Activated T-cell treated with anti-CD3 and anti-CD28 coated beads, Interleukin-2, amount 50 U/mL, for 72 hours (primary cell): ENCODE data around the gene ANKS1B. TPM values are rescaled to one million over a fixed set of nuclear protein-coding genes. Genes with fewer than 3 reads are reported as not detected.
"Not testable (repeated sequence)": the region's sequence is repeated elsewhere in the genome, so short reads cannot be mapped to it uniquely, and the experiment has no call there.

Experiments used
- ATAC-seq, 2 donors: fragments of 150-1000 bp; cut with Tn5 transposase; replicated peaks in 1 of 2; 2 replicates each; pipeline ENCODE4 v1.10.0; 2021; ENCODE audit warnings: moderate library complexity in 2 of 2, mild to moderate bottlenecking in 1 of 2
- DNase-seq, 2 donors: peaks; one replicate each; pipeline ENCODE4 v3.0.0; 2021 to 2022; ENCODE audit warnings: mixed read lengths in 1 of 2
- H3K27ac Mint-ChIP-seq: one replicate; pipeline ENCODE4 v1.8.0; 2022; ENCODE audit warnings: mild to moderate bottlenecking, moderate library complexity, mixed read lengths
- H3K27me3 Mint-ChIP-seq: one replicate; pipeline ENCODE4 v1.8.0; 2022; ENCODE audit warnings: low read depth, mixed read lengths
- H3K36me3 Mint-ChIP-seq, 2 donors: one replicate each; pipeline ENCODE4 v1.8.0; 2022; ENCODE audit warnings: mixed read lengths in 2 of 2, mild to moderate bottlenecking in 1 of 2; ENCODE audit not compliant: insufficient read depth in 2 of 2
- H3K4me1 Mint-ChIP-seq: one replicate; pipeline ENCODE4 v1.8.0; 2022; ENCODE audit warnings: low read depth, mixed read lengths
- H3K4me3 Mint-ChIP-seq, 2 donors: one replicate each; pipeline ENCODE4 v1.8.0; 2022; ENCODE audit warnings: mild to moderate bottlenecking in 2 of 2, mixed read lengths in 2 of 2, moderate library complexity in 2 of 2
- H3K9me3 Mint-ChIP-seq, 2 donors: one replicate each; pipeline ENCODE4 v1.8.0; 2022; ENCODE audit warnings: mixed read lengths in 2 of 2
- total RNA-seq, 2 donors: library from RNA; stranded (reverse); gene quantifications; one replicate each; pipeline ENCODE4 v1.2.3, GENCODE V29; 2022

Gene ANKS1B
- total RNA-seq, 2 donors from 2014 or later: 0.19 to 0.63 TPM

DNA sequence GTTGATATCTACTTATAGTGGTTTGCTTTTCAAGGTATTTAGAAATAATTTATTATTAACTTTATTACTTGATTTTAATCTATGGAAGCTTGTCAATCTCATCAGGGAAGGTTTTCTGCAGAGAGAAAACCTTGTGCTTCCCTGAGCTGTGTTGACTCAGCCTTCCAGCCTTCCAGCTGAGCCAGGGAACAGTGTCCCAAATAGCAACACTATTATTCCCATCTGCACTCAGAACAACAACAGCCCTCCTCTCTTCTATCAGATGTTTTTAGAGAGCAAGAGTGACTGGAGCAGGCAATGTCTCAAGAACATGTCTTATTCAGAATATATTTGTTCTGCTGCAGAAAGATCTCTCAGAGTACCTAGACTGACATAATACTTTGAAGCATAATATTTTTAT is 727.1 kb downstream of the ANKS1B start:
- no peaks in the 10 kb centered on the region for H3K27me3 Mint-ChIP-seq
- no peak for DNase-seq
- no peaks in the 10 kb centered on the region for H3K4me1 Mint-ChIP-seq
- ATAC-seq: no peak
- H3K9me3 Mint-ChIP-seq: peaks cover 0 to 6% of the 10 kb centered on the region in 2 donors
- peaks cover 0 to 1% of the 10 kb centered on the region in 2 donors for H3K36me3 Mint-ChIP-seq
- H3K4me3 Mint-ChIP-seq: no peak overlapping the region
- H3K27ac Mint-ChIP-seq: no peak overlapping the region

DNA sequence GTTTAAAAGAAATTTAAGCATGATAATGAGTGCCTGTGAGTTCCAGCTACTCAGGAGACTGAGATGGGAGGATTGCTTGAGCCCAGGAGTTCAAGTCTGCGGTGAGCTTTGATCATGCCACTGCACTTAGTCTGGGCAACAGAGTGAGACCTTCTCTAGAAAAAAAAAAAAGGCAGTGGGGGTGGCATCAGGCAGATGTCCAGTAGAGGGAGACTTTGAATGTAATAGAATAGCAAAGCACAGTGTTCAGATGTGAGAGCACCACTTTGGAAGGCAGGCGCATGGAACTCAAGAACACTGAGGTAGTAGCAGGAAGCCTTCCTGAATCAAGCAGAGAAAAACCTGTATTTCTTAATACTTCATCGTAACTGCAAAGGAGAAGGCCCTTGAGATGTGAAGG is 731.7 kb downstream of the ANKS1B start:
- H3K4me1 Mint-ChIP-seq: no peaks in the 10 kb centered on the region
- DNase-seq: no peak
- H3K4me3 Mint-ChIP-seq: no peak overlapping the region
- H3K27me3 Mint-ChIP-seq: no peaks in the 10 kb centered on the region
- H3K36me3 Mint-ChIP-seq: peaks cover 0 to 1% of the 10 kb centered on the region in 2 donors
- H3K9me3 Mint-ChIP-seq: peaks cover 0 to 11% of the 10 kb centered on the region in 2 donors
- H3K27ac Mint-ChIP-seq: no peak overlapping the region
- ATAC-seq: no peak

DNA sequence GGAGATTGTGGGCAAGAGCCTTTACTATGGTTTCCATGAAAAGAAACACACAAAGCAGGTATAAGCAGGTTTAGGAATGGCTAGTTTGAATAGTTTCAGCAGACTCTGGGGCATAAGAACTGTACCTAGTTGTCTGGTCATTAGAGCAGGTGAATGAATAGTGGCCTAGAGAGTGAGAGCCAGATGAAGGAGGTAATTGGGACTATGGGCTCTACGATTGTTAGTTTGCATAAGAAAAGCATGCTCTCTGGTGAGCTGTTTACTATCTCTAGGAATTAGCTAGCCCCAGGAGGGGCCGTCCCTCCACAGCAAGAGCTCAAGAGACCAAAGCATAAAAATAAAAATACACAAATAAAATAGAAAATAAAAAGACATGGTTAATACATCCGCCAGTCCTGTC is 734.6 kb downstream of the ANKS1B start:
- no peak overlapping the region for H3K27ac Mint-ChIP-seq
- no peaks in the 10 kb centered on the region for H3K27me3 Mint-ChIP-seq
- H3K9me3 Mint-ChIP-seq: peaks cover 0 to 11% of the 10 kb centered on the region in 2 donors
- H3K4me1 Mint-ChIP-seq: no peaks in the 10 kb centered on the region
- DNase-seq (no peak), ATAC-seq (no peak)
- H3K36me3 Mint-ChIP-seq: no peaks in the 10 kb centered on the region
- no peak overlapping the region for H3K4me3 Mint-ChIP-seq

DNA sequence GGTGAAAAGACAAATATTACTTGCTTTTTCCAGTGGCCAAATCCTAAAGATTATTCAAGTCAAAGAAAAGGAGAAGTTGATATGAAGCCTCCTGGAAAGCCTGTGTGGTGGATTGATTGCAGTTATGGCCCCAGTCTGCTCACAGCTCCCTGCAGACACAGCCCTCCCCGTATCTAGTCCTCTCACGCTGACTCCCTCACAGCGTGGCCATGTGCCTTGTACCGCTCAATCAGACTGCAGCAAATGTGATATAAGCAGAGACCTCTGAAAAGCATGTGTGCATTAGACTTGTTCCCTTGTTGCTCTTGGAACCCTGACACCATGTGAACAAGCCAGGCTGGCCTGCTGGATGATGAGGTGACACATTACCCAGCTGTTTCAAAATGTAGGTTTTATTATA is 735.2 kb downstream of the ANKS1B start:
- Mint-ChIP-seq H3K9me3 (peaks cover 0 to 11% of the 10 kb centered on the region in 2 donors), H3K27ac (no peak overlapping the region), H3K36me3 (no peaks in the 10 kb centered on the region), H3K4me3 (no peak overlapping the region), H3K4me1 (no peaks in the 10 kb centered on the region), H3K27me3 (no peaks in the 10 kb centered on the region)
- DNase-seq: no peak
- no peak for ATAC-seq

DNA sequence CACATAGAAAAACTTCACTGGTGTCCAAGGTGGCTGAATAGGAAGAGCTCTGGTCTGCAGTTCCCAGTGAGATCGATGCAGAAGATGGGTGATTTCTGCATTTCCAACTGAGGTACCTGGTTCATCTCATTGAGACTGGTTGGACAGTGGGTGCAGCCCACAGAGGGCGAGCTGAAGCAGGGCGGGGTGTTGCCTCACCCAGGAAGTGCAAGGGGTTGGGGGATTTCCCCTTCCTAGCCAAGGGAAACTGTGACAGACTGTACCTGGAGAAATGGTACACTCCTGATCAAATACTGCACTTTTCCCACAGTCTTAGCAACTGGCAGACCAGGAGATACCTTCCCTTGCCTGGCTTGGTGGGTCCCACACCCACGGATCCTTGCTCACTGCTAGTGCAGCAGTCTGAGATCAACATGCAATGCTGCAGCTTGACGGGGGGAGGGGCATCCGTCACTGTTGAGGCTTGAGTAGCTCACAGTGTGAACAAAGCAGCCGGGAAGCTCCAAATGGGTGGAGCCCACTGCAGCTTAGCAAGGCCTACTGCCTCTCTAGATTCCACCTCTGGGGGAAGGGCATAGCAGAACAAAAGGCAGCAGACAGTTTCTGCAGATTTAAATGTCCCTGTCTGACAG is 746.7 kb downstream of the ANKS1B start:
- not testable (repeated sequence) for H3K4me1 Mint-ChIP-seq, ATAC-seq, H3K36me3 Mint-ChIP-seq, H3K27me3 Mint-ChIP-seq, H3K27ac Mint-ChIP-seq, H3K4me3 Mint-ChIP-seq, DNase-seq
- peaks cover 14 to 15% of the 10 kb centered on the region in 2 donors for H3K9me3 Mint-ChIP-seq

DNA sequence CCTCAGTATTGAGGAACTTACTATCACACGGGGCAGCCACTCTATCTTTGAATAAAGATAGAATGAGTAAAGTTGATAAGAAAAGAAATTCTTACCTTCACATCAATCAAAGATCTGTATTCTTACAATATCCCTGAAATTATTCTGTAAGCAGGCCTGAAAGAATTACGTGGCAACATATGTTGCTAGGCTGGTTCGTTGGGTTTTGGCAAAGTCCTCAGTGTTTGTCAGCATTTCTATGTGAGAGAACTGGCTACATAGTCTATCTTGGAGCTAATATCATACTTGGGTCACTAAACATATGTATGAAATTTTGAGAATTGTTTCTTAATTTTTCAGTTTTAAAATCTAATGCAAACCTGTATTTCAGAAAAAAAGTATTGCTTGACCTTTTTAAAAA is 749.4 kb downstream of the ANKS1B start:
- Mint-ChIP-seq H3K4me3 (no peak overlapping the region), H3K27me3 (no peaks in the 10 kb centered on the region), H3K27ac (no peak overlapping the region), H3K9me3 (peaks cover 6 to 14% of the 10 kb centered on the region in 2 donors), H3K36me3 (peaks cover 0 to 1% of the 10 kb centered on the region in 2 donors), H3K4me1 (no peaks in the 10 kb centered on the region)
- DNase-seq: no peak
- ATAC-seq: no peak

DNA sequence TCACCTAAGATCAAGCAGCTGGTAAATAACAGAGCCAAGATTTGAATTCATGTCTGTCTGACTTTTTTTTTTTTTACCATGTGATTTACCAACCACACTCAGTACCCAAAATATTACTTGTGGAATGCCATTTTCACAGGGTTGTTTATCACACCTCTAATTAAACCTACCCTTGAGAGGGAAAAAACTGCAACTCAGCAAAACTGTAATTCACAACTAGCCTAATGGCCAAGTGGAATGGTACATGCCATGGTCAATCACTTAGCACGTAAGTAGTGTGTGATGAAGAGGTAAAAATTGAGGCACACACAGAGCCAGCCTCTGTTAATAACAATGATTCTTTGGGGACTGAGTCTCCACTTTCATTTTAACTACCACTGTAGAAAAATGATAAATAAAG is 750.0 kb downstream of the ANKS1B start:
- Mint-ChIP-seq H3K9me3 (peaks cover 2 to 10% of the 10 kb centered on the region in 2 donors), H3K4me3 (no peak overlapping the region), H3K27me3 (no peaks in the 10 kb centered on the region), H3K27ac (no peak overlapping the region), H3K4me1 (no peaks in the 10 kb centered on the region), H3K36me3 (peaks cover 0 to 1% of the 10 kb centered on the region in 2 donors)
- no peak for ATAC-seq
- DNase-seq: no peak

DNA sequence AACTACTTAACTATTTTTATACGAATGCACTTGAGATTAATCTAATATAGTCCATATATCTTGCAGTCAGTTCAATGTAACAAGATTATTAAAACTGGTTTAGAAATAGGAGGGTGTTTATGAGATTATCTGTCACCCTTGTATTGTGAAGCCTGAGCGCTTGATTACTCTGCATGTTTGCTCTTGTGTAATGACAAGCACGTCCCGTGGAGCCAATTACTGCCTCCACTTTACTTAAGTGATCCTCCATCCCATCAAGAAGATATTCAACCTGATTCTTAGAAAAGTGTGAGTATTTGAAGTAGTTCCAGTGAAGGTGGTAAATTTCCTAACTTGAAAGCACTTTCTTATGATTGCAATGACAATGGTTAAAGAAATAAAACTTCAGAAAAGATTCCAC is 752.4 kb downstream of the ANKS1B start:
- ATAC-seq (no peak), DNase-seq (no peak)
- peaks cover 0 to 2% of the 10 kb centered on the region in 2 donors for H3K9me3 Mint-ChIP-seq
- H3K4me3 Mint-ChIP-seq: no peak overlapping the region
- no peak overlapping the region for H3K27ac Mint-ChIP-seq
- no peaks in the 10 kb centered on the region for H3K27me3 Mint-ChIP-seq
- no peaks in the 10 kb centered on the region for H3K36me3 Mint-ChIP-seq
- H3K4me1 Mint-ChIP-seq: no peaks in the 10 kb centered on the region

DNA sequence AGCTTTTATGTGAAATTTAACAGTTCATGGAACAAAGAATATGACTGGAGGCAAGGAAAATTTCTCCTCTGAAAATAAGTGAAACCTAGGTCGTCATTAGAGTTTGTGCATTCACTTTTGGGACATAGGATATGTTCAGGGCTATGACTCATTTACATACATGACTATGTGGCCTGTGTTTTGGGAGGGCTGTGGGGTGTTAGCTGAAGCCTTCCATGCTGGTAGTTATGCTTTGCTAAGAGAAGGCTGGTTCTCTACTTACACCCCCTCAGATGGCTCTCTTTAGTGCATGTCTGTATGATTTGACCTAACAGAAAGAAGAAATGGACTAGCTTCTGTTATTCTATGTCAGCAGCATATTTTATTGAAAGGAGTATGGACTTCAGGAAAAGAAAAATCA is 753.7 kb downstream of the ANKS1B start:
- Mint-ChIP-seq H3K4me1 (no peaks in the 10 kb centered on the region), H3K27ac (no peak overlapping the region), H3K9me3 (no peaks in the 10 kb centered on the region), H3K36me3 (no peaks in the 10 kb centered on the region), H3K4me3 (no peak overlapping the region), H3K27me3 (no peaks in the 10 kb centered on the region)
- DNase-seq (no peak), ATAC-seq (no peak)

DNA sequence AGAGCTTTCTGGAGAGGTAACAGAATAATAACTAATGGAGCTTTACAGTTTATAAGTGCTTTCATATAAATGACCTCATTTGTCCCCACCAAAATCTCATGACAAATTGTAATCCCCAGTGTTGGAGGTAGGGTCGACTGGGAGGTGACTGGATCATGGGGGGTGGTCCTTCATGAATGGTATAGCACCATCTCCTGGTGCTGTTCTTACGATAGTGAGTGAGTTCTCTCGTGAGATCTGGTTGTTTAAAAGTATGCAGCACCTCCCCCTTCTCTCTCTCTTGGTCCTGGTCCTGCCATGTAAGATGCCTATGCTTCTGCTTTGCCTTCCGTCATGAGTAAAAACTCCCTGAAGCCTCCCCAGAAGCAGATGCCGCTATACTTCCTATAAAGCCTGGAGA is 760.5 kb downstream of the ANKS1B start:
- no peak for DNase-seq
- H3K4me1 Mint-ChIP-seq: no peaks in the 10 kb centered on the region
- ATAC-seq: no peak
- peaks cover 0 to 2% of the 10 kb centered on the region in 2 donors for H3K9me3 Mint-ChIP-seq
- H3K36me3 Mint-ChIP-seq: no peaks in the 10 kb centered on the region
- no peaks in the 10 kb centered on the region for H3K27me3 Mint-ChIP-seq
- H3K4me3 Mint-ChIP-seq: no peak overlapping the region
- H3K27ac Mint-ChIP-seq: no peak overlapping the region

DNA sequence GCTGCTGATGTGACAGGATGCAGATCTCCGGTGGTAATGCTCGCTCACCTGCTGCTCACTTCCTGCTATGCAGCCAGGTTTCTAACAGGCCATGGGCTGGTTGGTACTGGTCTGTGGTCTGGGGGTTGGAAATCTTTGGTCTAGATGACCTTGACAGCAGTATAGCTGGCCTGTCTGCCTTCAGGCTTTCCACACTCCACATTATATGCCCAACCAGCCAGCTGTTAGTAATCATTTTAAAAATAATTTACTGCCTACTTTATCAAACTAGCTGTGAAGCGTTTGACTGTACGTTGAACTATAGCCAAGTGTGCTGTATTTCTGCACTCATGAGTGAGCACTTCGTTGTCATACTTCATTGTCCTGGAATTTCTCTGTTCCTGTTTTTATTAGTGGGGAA is 761.2 kb downstream of the ANKS1B start:
- no peak overlapping the region for H3K27ac Mint-ChIP-seq
- H3K36me3 Mint-ChIP-seq: no peaks in the 10 kb centered on the region
- no peaks in the 10 kb centered on the region for H3K27me3 Mint-ChIP-seq
- DNase-seq: no peak
- H3K9me3 Mint-ChIP-seq: peaks cover 0 to 2% of the 10 kb centered on the region in 2 donors
- no peaks in the 10 kb centered on the region for H3K4me1 Mint-ChIP-seq
- no peak for ATAC-seq
- H3K4me3 Mint-ChIP-seq: no peak overlapping the region

DNA sequence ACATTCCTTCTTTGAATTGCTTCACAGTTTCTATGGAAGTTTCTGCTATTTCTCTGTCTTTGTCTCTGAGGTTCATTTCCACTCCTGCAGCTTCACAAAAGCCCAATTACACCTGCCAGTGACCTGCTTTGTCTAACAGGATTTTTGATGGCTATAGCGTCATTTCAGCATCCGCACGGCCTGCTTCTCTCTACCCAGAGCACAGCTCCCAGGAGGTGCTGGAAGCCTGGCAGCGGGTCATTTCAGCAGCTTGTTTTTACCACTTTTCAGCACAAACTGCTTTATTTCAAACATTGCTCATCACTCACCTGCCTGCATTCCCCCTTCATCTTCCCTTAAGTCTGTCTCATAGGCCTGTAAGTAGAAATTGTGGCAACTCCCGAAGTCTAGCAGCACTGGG is 771.7 kb downstream of the ANKS1B start:
- H3K9me3 Mint-ChIP-seq: peaks cover 3% of the 10 kb centered on the region in 2 donors
- no peaks in the 10 kb centered on the region for H3K27me3 Mint-ChIP-seq
- no peaks in the 10 kb centered on the region for H3K4me1 Mint-ChIP-seq
- ATAC-seq (no peak), DNase-seq (no peak)
- H3K4me3 Mint-ChIP-seq: no peak overlapping the region
- no peak overlapping the region for H3K27ac Mint-ChIP-seq
- no peaks in the 10 kb centered on the region for H3K36me3 Mint-ChIP-seq

DNA sequence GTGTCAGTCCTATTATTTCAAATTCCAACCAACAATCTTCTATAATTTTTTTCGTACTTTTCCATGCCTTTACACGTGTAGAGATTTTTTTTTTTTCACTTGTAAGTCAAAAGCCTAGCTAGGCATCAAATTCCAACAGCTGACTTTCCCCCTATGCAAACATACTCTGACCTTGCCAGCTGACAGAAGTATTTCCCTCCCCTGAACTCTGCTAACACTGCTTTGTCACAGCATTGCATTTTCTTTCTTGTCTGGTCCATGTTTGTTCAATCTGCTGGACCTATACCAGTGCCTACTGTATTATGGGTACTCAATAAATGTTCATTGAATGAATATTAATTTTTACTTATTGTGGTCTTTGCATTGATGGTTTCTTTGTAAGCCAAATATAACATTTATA is 772.5 kb downstream of the ANKS1B start:
- no peak overlapping the region for H3K27ac Mint-ChIP-seq
- H3K4me3 Mint-ChIP-seq: no peak overlapping the region
- peaks cover 3% of the 10 kb centered on the region in 2 donors for H3K9me3 Mint-ChIP-seq
- DNase-seq: no peak
- H3K27me3 Mint-ChIP-seq: no peaks in the 10 kb centered on the region
- H3K36me3 Mint-ChIP-seq: no peaks in the 10 kb centered on the region
- no peak for ATAC-seq
- H3K4me1 Mint-ChIP-seq: no peaks in the 10 kb centered on the region

DNA sequence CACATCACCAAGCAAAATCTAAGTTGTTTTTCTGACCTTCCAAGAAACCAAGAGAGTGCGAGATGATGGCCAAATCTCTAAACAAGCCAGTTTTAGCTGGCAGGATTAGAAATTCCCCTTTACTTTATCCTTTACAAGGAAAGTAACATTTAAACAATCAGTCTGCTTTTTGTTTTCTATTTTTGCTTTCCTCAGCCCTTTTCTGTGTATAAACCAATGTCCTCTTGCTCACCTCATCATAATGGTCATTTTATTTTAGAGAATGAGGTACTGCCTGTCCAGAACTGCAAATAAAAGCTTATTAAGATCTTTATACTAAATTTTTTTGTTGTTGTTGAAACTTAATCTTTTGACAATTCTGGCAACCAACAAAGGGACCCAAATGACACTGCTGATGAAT is 779.6 kb downstream of the ANKS1B start:
- DNase-seq: no peak
- Mint-ChIP-seq H3K9me3 (peaks cover 2 to 3% of the 10 kb centered on the region in 2 donors), H3K27me3 (no peaks in the 10 kb centered on the region), H3K36me3 (no peaks in the 10 kb centered on the region), H3K27ac (no peak overlapping the region), H3K4me1 (no peaks in the 10 kb centered on the region), H3K4me3 (no peak overlapping the region)
- ATAC-seq: no peak
